Measurements from ENCODE around the gene TMEM244. TPM values are rescaled to one million over a fixed set of nuclear protein-coding genes. Genes with fewer than 3 reads are reported as not detected.

The TMEM244 gene
- total and polyA plus RNA-seq, 2 donors (not counting 3 experiments of a cell fraction or from before 2014, with no cell fraction given), result not detected

GRCh38 chr6:129875610-129876520 is 14.8 kb upstream of the TMEM244 start:
- Histone ChIP-seq H3K9me3 (replicated peaks; ENCODE audit: control insufficient read depth, insufficient read depth, low read length) (no peaks in the 10 kb centered on the region), H3K36me3 (ENCODE audit: control insufficient read depth in 2 of 2, extremely low read depth in 1 of 2, insufficient read depth in 2 of 2, low read length in 2 of 2) (no peaks in the 10 kb centered on the region), H3K9me1 (replicated peaks; ENCODE audit: control insufficient read depth, extremely low read depth, insufficient read depth, low read length) (no peaks in the 10 kb centered on the region), H3K27me3 (ENCODE audit: control insufficient read depth in 2 of 2, insufficient read depth in 2 of 2, low read length in 2 of 2) (peaks cover 2 to 14% of the 10 kb centered on the region in 2 experiments), H3K9ac (replicated peaks; ENCODE audit: extremely low read depth, insufficient read depth, low read length) (no peak overlapping the region), H2AFZ (ENCODE audit: low read depth, low read length) (no peak overlapping the region), H3K4me3 (replicated peaks in 1 of 3; ENCODE audit: insufficient read depth in 1 of 3, low read depth in 1 of 3, low read length in 3 of 3) (no peak overlapping the region), H3K27ac (ENCODE audit: insufficient read depth, low read depth, low read length) (no peak overlapping the region), H3K4me1 (ENCODE audit: control insufficient read depth, extremely low read depth, insufficient read depth, low read length) (no peaks in the 10 kb centered on the region), H3K4me2 (ENCODE audit: insufficient read depth, low read length) (no peak overlapping the region), H4K20me1 (replicated peaks; ENCODE audit: control insufficient read depth, extremely low read depth, insufficient read depth, low read length) (no peaks in the 10 kb centered on the region), H3K79me2 (ENCODE audit: control insufficient read depth, insufficient read depth, low read length) (no peaks in the 10 kb centered on the region)
- no peak for DNase-seq (ENCODE audit: low read depth, low spot score)
- FAIRE-seq, result no peak
- dilution Hi-C loops (cut with MboI; ENCODE audit: extremely low pct_ligation_motif_present, low sequenced_read_pairs), result no loop called here
- BruUV-seq (replicated peaks), result no TSS peak
- ChIA-PET CTCF (interaction anchor here (1.4 to 2.0 kb wide), 2 partner anchors 9 to 22 kb away, joined by 4 to 5 read pairs; no protein-coding TSS in a partner anchor), POLR2A (no interaction called here)
- TF ChIP-seq FOS (IDR thresholded peaks at IDR 0.05; ENCODE audit: borderline replicate concordance, insufficient read depth, low read length) (no peak), POLR2A (IDR thresholded peaks at IDR 0.05; ENCODE audit: low read depth, low read length) (no peak), GATA2 (IDR thresholded peaks at IDR 0.05; ENCODE audit: insufficient read depth, insufficient read length, low read depth, low read length) (no peak), POLR2AphosphoS5 (IDR thresholded peaks at IDR 0.05; ENCODE audit: insufficient read depth, low read depth, low read length) (no peak), JUN (IDR thresholded peaks at IDR 0.05; ENCODE audit: borderline replicate concordance, insufficient read depth, insufficient read length, low read depth) (no peak)
- intact Hi-C loops (cut with micrococcal nuclease), result no loop called here

- Histone ChIP-seq H2AFZ (ENCODE audit: low read depth, low read length) (no peak overlapping the region), H3K4me2 (ENCODE audit: insufficient read depth, low read length) (no peak overlapping the region), H3K4me1 (ENCODE audit: control insufficient read depth, extremely low read depth, insufficient read depth, low read length) (no peaks in the 10 kb centered on the region), H3K9ac (replicated peaks; ENCODE audit: extremely low read depth, insufficient read depth, low read length) (no peak overlapping the region), H3K9me3 (replicated peaks; ENCODE audit: control insufficient read depth, insufficient read depth, low read length) (no peaks in the 10 kb centered on the region), H3K79me2 (ENCODE audit: control insufficient read depth, insufficient read depth, low read length) (no peaks in the 10 kb centered on the region), H4K20me1 (replicated peaks; ENCODE audit: control insufficient read depth, extremely low read depth, insufficient read depth, low read length) (no peaks in the 10 kb centered on the region), H3K9me1 (replicated peaks; ENCODE audit: control insufficient read depth, extremely low read depth, insufficient read depth, low read length) (no peaks in the 10 kb centered on the region), H3K27me3 (ENCODE audit: control insufficient read depth in 2 of 2, insufficient read depth in 2 of 2, low read length in 2 of 2) (peaks cover 2 to 17% of the 10 kb centered on the region in 2 experiments), H3K27ac (ENCODE audit: insufficient read depth, low read depth, low read length) (no peak overlapping the region), H3K36me3 (ENCODE audit: control insufficient read depth in 2 of 2, extremely low read depth in 1 of 2, insufficient read depth in 2 of 2, low read length in 2 of 2) (no peaks in the 10 kb centered on the region), H3K4me3 (replicated peaks in 1 of 3; ENCODE audit: insufficient read depth in 1 of 3, low read depth in 1 of 3, low read length in 3 of 3) (no peak overlapping the region)
- ChIA-PET POLR2A (no interaction called here), CTCF (interaction anchor here (1.2 to 2.0 kb wide), 4 partner anchors 10 to 22 kb away, joined by 3 to 5 read pairs (median 4); no protein-coding TSS in a partner anchor)
- DNase-seq (ENCODE audit: low read depth, low spot score), result no peak
- dilution Hi-C loops (cut with MboI; ENCODE audit: extremely low pct_ligation_motif_present, low sequenced_read_pairs), result no loop called here
- no TSS peak for BruUV-seq (replicated peaks)
- FAIRE-seq, result no peak
- intact Hi-C loops (cut with micrococcal nuclease), result no loop called here
- TF ChIP-seq POLR2AphosphoS5 (IDR thresholded peaks at IDR 0.05; ENCODE audit: insufficient read depth, low read depth, low read length) (no peak), MYC (IDR thresholded peaks at IDR 0.05; ENCODE audit: low read depth, low read length) (no peak), EZH2 (IDR thresholded peaks at IDR 0.05; ENCODE audit: borderline replicate concordance, low read depth, low read length, severe bottlenecking) (no peak)
These were observed 13.7 kb upstream of the TMEM244 start for GRCh38 chr6:129874837-129875236.

All from endothelial cell of umbilical vein (primary cell).